Keratinocyte (primary cell): Measurements from ENCODE around the gene KCNH8. TPM values are rescaled to one million over a fixed set of nuclear protein-coding genes. Genes with fewer than 3 reads are reported as not detected.

Experiments used
- DNase-seq: peaks from one replicate; pipeline ENCODE4 v3.0.0-alpha.2; 2011; ENCODE audit warnings: low read depth, missing footprints, low spot score
- FAIRE-seq: peaks from 2 replicates; lab custom pipeline; 2011; peaks lifted over from hg19 to GRCh38; lab: Jason Lieb, UNC
- H2AFZ ChIP-seq: 2 replicates; pipeline ENCODE4 v1.6.0; 2012; ENCODE audit warnings: low read length, control low read depth, inconsistent platforms; ENCODE audit not compliant: control insufficient read depth
- H3K27ac ChIP-seq: 2 replicates; pipeline ENCODE4 v1.5.1; 2011; ENCODE audit warnings: low read length; ENCODE audit not compliant: control insufficient read depth, insufficient read depth
- H3K27me3 ChIP-seq: 3 replicates; pipeline ENCODE4 v1.6.0; 2011; ENCODE audit warnings: low read length; ENCODE audit not compliant: control insufficient read depth, insufficient read depth; ENCODE audit errors: extremely low read depth
- H3K36me3 ChIP-seq, 2 experiments: 2 replicates in 1 of 2; 3 replicates in 1 of 2; pipeline ENCODE4 v1.5.1; 2011; ENCODE audit warnings: low read length in 2 of 2, mild to moderate bottlenecking in 1 of 2; ENCODE audit not compliant: control insufficient read depth in 2 of 2, insufficient read depth in 2 of 2; ENCODE audit errors: extremely low read depth in 1 of 2
- H3K4me1 ChIP-seq: 3 replicates; pipeline ENCODE4 v1.5.1; 2011; ENCODE audit warnings: low read length; ENCODE audit not compliant: control insufficient read depth, insufficient read depth; ENCODE audit errors: extremely low read depth
- H3K4me2 ChIP-seq: 3 replicates; pipeline ENCODE4 v1.6.0; 2011; ENCODE audit warnings: low read depth, low read length; ENCODE audit not compliant: control insufficient read depth, insufficient read depth; ENCODE audit errors: extremely low read depth
- H3K4me3 ChIP-seq, 3 experiments: fragments of 200-600 bp in 1 of 3; sonication (generic) in 1 of 3; 2 replicates in 2 of 3; 3 replicates in 1 of 3; pipeline ENCODE4 v1.5.1; 2011 to 2016; ENCODE audit warnings: low read length in 3 of 3, mild to moderate bottlenecking in 3 of 3, control low read depth in 2 of 3, inconsistent platforms in 1 of 3, low read depth in 1 of 3, mixed read lengths in 1 of 3, mixed run types in 1 of 3, moderate library complexity in 1 of 3; ENCODE audit not compliant: control insufficient read depth in 2 of 3, insufficient read depth in 2 of 3; ENCODE audit errors: extremely low read depth in 1 of 3
- H3K79me2 ChIP-seq: 2 replicates; pipeline ENCODE4 v1.6.0; 2012; ENCODE audit warnings: low read length; ENCODE audit not compliant: control insufficient read depth, insufficient read depth
- H3K9ac ChIP-seq: 3 replicates; pipeline ENCODE4 v1.6.0; 2011; ENCODE audit warnings: low read length; ENCODE audit not compliant: control insufficient read depth, insufficient read depth; ENCODE audit errors: extremely low read depth
- H3K9me1 ChIP-seq: 3 replicates; pipeline ENCODE4 v1.6.0; 2011; ENCODE audit warnings: low read length; ENCODE audit not compliant: control insufficient read depth, insufficient read depth; ENCODE audit errors: extremely low read depth
- H3K9me3 ChIP-seq: 2 replicates; pipeline ENCODE4 v1.5.1; 2012; ENCODE audit warnings: low read depth, low read length; ENCODE audit not compliant: control insufficient read depth
- H4K20me1 ChIP-seq: 3 replicates; pipeline ENCODE4 v1.6.0; 2011; ENCODE audit warnings: low read length; ENCODE audit not compliant: control insufficient read depth, insufficient read depth; ENCODE audit errors: extremely low read depth
- EZH2 ChIP-seq: IDR thresholded peaks from one replicate; pipeline ENCODE4 v1.6.1; 2012; ENCODE audit warnings: inconsistent platforms, mild to moderate bottlenecking, low read length, moderate library complexity
- dilution Hi-C: fragments of 300-500 bp; cut with MboI; formaldehyde crosslinking; loops from one replicate; pipeline ENCODE4 v1.7.0; 2020; ENCODE audit warnings: low sequenced_read_pairs; ENCODE audit not compliant: extremely low pct_ligation_motif_present
- polyA plus RNA-seq, 5 experiments: library from polyadenylated mRNA; depleted of rRNA in 3 of 5; stranded (reverse) in 3 of 5; stranded (forward) in 1 of 5; unstranded in 1 of 5; fragments of >200 nt; gene quantifications; 1 replicate in 1 of 5; 2 replicates in 3 of 5; 3 replicates in 1 of 5; pipeline versions ENCODE4 v1.2.1 to v1.2.3, GENCODE V29; 2011 to 2012; ENCODE audit warnings: missing spikeins in 2 of 5, low read depth in 1 of 5, low replicate concordance in 1 of 5
- TF ChIP-seq, protein P1 (sequence below), 3 experiments: IDR thresholded peaks in 1 of 3; conservative IDR thresholded peaks in 1 of 3; optimal IDR thresholded peaks in 1 of 3; 2 replicates in 2 of 3; 3 replicates in 1 of 3; pipeline versions ENCODE3 to v1.5.1; 2011; ENCODE audit warnings: low read length in 3 of 3, mild to moderate bottlenecking in 3 of 3, moderate library complexity in 2 of 3, control low read depth in 1 of 3, inconsistent platforms in 1 of 3; ENCODE audit not compliant: insufficient read depth in 2 of 3; ENCODE audit errors: extremely low read depth in 1 of 3

KCNH8 gene
- polyA plus RNA-seq, 1 donor (not counting 4 experiments of a cell fraction or from before 2014, with no cell fraction given): not detected

DNA sequence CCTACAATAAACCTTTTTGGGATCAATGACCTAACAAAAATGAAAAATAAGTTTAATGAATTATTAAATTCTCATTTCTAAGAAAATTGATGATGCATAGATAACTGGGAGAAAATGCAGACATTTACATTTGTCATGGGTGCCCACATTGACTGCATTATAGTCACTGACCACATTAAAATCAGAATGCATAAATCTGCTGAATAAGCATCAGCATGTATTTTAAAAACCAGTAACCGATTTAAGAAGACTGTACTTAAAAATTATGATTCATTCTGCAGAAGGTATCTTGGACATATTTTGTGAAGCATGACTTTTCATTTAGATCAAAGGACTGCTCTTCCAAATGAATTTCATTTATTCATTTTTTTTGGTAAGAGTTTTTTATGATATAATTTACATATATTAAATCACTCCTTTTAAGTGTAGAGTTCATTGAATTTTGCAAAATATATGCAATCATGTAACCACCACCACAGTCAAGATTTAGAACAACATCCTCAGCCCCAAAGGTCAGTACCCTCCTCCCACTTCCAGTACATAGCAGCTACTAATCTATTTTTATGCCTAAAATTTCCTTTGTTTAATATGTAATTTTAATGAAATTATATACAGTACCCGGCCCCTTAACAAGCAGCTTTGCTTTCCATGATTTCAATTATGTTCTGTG is 11.8 kb downstream of the KCNH8 start:
- Histone ChIP-seq H3K79me2 (no peaks in the 10 kb centered on the region), H4K20me1 (no peaks in the 10 kb centered on the region), H3K9ac (no peak overlapping the region), H3K9me1 (no peaks in the 10 kb centered on the region), H3K27ac (no peak overlapping the region), H3K4me1 (no peaks in the 10 kb centered on the region), H3K27me3 (no peaks in the 10 kb centered on the region), H3K9me3 (no peaks in the 10 kb centered on the region), H3K4me2 (no peak overlapping the region), H2AFZ (no peak overlapping the region), H3K36me3 (no peaks in the 10 kb centered on the region), H3K4me3 (no peak overlapping the region)
- FAIRE-seq (no peak), DNase-seq (no peak)
- dilution Hi-C loops: no loop called here
- no peak for TF ChIP-seq EZH2
- TF ChIP-seq, protein P1, sequence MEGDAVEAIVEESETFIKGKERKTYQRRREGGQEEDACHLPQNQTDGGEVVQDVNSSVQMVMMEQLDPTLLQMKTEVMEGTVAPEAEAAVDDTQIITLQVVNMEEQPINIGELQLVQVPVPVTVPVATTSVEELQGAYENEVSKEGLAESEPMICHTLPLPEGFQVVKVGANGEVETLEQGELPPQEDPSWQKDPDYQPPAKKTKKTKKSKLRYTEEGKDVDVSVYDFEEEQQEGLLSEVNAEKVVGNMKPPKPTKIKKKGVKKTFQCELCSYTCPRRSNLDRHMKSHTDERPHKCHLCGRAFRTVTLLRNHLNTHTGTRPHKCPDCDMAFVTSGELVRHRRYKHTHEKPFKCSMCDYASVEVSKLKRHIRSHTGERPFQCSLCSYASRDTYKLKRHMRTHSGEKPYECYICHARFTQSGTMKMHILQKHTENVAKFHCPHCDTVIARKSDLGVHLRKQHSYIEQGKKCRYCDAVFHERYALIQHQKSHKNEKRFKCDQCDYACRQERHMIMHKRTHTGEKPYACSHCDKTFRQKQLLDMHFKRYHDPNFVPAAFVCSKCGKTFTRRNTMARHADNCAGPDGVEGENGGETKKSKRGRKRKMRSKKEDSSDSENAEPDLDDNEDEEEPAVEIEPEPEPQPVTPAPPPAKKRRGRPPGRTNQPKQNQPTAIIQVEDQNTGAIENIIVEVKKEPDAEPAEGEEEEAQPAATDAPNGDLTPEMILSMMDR (optimal IDR thresholded peaks at IDR 0.05 in 1 of 3, IDR thresholded peaks at IDR 0.05 in 1 of 3, conservative IDR thresholded peaks at IDR 0.05 in 1 of 3; ENCODE audit: extremely low read depth in 1 of 3, insufficient read depth in 2 of 3, low read length in 3 of 3): no peak

DNA sequence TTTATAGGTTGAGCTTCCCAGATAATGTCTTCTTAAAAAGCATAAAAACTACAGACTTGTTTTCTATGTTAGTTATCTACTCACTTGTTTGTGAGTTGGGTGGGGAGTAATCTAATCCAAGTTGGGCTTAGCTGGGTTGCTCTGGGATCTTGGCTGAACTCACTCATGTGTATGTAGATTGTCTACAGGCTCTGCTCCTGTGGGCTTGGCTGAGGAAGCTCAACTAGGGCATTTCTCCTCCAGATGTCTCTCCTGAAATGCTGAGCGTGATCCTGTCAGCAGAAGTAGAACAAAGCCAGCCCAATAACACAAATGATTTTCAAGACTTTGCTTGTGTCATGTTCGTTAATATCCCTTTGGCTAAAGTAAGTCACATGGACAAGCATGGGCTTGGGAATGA is 17.3 kb downstream of the KCNH8 start:
- FAIRE-seq: no peak
- dilution Hi-C loops: no loop called here
- no peak overlapping the region for H3K4me3 ChIP-seq

More for the DNA sequence above, 17.3 kb downstream of the KCNH8 start:
- Histone ChIP-seq H3K27me3 (no peaks in the 10 kb centered on the region), H3K36me3 (no peaks in the 10 kb centered on the region), H3K79me2 (no peaks in the 10 kb centered on the region), H3K27ac (no peak overlapping the region), H3K9me3 (no peaks in the 10 kb centered on the region), H3K9ac (no peak overlapping the region), H3K4me1 (no peaks in the 10 kb centered on the region), H3K9me1 (no peaks in the 10 kb centered on the region), H3K4me2 (no peak overlapping the region), H2AFZ (no peak overlapping the region), H4K20me1 (no peaks in the 10 kb centered on the region)
- no peak for TF ChIP-seq EZH2
- TF ChIP-seq, protein P1 (optimal IDR thresholded peaks at IDR 0.05 in 1 of 3, IDR thresholded peaks at IDR 0.05 in 1 of 3, conservative IDR thresholded peaks at IDR 0.05 in 1 of 3; ENCODE audit: extremely low read depth in 1 of 3, insufficient read depth in 2 of 3, low read length in 3 of 3): no peak
- no peak for DNase-seq
